K562 (cell line): ENCODE measurements around the gene LRRC61.

Source experiments
- CBFB ChIP-seq: sonication (generic); formaldehyde crosslinking; IDR thresholded peaks from 2 replicates; pipeline ENCODE4 v1.4.0; 2020; ENCODE audit warnings: mild to moderate bottlenecking, missing genetic modification reagents
- POLR2AphosphoS5 ChIP-seq: IDR thresholded peaks from 2 replicates; pipeline ENCODE4 v1.6.1; 2011; ENCODE audit warnings: mild to moderate bottlenecking, low read depth, low read length, moderate library complexity; ENCODE audit not compliant: control insufficient read depth, insufficient read depth
- ZBTB33 ChIP-seq: sonication (generic); formaldehyde crosslinking; IDR thresholded peaks from 2 replicates; pipeline ENCODE4 v1.8.1; 2023; ENCODE audit warnings: mild to moderate bottlenecking, missing genetic modification reagents

GRCh38 chr7:150382844-150383225, 59.7 kb downstream of the LRRC61 start:
- TF ChIP-seq CBFB (CRISPR knock-in tag) = no peak
- no peak for TF ChIP-seq POLR2AphosphoS5
- no peak for TF ChIP-seq ZBTB33 (CRISPR knock-in tag)
